Stimulated activated CD8-positive, alpha-beta memory T cell treated with anti-CD3 and anti-CD28 coated beads, Interleukin-15, amount 100 ng/mL, for 1 hour (primary cell): ENCODE measurements around the gene CDKN2B-AS1.

Experiments
- DNase-seq: peaks from one replicate; pipeline ENCODE4 v3.0.0-alpha.2; 2020; ENCODE audit warnings: low read depth

Gene CDKN2B-AS1

DNA sequence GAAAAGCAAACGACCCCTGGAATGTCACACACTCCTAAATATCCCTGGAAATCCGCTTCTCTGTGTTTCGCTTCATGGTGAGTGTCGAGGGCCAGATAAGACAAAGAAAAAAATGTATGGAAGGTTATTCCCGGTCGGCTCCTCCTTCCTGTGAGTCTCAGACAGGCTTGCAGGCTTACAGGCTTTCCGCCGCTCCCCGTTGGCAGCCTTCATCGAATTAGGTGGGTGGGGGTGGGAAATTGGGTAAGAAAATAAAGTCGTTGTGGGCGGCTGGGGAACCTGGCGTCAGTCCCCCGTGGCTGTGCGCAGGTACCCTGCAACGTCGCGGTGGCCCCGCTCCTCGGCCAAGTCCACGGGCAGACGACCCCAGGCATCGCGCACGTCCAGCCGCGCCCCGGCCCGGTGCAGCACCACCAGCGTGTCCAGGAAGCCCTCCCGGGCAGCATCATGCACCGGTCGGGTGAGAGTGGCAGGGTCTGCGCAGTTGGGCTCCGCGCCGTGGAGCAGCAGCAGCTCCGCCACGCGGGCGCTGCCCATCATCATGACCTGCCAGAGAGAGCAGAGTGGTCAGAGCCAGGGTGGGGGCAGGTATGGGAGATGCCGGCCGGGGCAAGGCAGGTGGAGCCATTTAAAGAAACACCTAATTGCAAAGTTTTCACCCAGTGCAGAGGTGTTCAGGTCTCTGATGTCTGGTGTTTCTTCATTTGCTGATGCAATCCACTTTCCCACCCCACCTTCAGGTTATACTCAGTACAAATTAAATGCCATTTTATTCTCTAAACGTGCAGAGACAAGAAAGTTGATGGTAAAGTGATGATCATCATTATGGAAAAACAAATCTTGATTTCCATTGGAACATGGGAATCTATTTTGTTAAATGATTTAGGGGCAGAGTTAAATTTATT, 11.4 kb downstream of the CDKN2B-AS1 start:
- no peak for DNase-seq

DNA sequence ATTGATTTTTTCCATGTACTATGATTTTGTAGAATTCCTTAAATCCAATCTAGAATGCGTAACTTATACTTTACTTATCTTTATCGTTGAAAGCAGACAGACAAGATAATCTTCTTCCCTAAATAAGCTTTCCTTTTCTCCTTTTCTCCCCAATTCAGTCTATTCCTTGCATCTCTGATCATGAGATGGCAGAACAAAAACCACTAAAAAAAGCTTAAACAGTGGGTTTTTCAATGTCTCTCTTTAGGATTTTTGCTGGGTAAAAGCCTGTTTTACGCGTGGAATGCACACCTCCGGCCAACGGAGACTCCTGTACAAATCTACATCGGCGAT, 13.8 kb downstream of the CDKN2B-AS1 start:
- DNase-seq, result no peak

DNA sequence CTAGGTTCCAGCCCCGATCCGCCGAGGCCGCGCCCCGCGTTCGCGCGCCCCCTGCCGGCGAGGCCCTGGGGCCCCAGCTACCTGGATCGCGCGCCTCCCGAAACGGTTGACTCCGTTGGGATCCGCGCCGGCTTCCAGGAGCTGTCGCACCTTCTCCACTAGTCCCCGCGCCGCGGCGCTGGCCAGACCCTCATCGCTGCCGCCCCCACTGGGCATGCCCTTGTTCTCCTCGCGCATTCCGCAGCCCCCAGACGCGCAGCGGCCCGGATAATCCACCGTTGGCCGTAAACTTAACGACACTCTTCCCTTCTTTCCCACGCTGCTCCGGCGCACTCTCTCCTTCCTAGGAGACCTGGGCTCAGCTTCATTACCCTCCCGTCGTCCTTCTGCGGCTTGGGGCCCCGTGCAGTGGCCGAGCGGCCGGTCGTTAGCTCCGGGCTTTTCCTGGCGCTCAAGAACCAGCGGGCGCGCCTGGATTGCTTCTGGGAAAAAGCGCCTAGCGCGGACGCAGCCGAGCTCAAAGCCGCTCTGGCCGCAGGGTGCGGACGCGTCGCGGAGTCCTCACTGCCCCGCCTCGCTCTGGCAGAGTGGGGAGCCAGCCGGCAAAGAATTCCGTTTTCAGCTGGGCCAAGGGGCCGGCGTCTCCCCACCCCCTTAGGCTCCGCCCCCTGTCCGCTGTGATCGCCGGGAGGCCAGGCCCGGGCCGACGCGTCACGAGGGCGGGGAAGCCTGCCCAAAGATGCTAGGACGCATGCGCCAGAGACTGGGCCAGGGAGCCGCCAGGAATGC, 14.3 kb downstream of the CDKN2B-AS1 start, which contains the start of gene CDKN2B:
Gene CDKN2B (minus strand): TSS at position 589 of the 789 bp plus-strand sequence. CDS start 352 bp downstream, at position 237.
- no peak for DNase-seq

DNA sequence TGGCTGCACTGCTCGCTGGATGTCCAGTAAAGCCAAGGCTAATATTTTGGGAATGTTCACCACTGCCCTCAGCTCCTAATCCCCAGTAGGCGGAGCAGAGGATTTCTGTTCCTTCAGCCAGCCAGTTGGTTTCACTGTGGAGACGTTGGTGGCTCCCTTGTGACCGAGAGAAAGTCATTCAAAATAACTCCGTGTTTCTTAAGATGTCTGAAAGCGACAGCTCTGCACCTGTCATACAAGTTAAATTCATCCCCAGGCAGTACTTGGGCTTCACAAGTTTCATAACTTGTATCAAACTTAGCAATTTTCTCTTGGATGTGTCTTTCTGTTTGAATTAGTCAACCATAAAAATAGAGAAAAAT, 14.9 kb downstream of the CDKN2B-AS1 start:
- no peak for DNase-seq

DNA sequence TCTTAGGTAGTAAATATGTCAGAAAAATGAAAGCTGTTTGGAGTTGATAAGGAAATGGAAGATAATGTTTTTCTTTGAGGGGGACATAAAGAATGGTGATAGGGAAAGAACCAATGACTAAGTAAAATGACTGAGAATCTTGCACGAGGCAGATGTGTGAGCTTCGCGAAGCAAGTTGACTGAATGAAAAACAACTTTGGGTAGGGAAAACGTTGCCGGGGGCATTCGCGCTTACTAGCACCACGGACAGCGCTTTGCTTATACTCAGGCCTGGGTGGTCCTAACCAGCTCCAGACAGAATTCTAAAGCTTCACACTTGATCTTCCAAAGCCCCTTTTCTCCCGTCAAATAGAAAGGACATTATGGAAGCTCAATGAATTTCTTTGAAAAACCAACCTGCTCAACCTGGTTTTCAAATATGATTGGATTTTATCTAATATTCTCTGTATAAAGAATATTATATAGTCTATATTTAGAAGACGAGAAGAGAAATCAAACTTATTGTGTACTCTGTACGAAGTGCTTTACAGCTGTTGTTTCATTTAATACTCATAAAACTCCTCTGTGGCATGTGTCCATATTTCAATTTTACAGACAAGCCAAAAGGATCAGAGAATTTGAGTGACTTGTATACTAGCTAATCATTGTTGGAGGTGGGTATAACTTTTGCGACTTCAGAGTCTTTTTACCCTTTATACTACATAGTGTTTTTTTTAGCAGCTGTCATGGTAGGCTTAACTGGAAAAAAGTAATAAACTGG, 16.5 kb downstream of the CDKN2B-AS1 start:
- DNase-seq, result no peak

DNA sequence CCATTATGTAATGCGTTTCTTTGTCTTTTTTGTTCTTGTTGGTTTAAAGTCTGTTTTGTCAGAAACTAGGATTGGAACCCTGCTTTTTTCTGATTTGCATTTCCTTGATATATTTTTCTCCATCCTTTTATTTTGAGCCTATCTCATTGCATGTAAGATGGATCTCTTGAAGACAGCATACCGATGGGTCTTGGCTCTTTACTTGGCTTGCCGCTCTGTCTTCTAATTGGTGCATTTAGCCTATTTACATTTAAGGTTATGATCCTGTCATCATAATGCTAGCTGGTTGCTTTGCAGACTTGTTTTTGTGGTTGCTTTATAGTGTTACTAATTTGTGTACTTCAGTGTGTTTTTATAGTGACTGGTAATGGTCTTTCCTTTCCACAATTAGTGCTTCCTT, 27.8 kb downstream of the CDKN2B-AS1 start:
- DNase-seq, result no peak

DNA sequence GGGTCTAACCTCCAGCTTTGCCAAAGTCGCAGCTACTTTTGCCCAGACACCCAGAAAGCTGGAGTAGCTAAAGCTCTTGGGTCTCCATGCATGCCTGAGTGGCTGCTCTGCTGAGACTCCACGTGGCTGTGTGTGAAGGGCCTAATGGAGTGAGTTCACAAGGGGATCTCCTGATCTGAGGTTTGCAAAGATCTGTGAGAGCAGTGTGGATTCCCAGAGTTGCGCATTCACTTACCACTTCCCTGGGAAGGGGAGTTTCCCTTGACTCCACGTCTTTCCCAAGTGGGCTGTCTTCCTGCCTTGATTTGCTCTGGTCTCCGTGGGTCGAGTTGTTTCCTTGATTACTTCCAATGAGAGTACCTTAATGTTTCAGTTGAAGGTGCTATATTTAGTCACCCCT, 32.1 kb downstream of the CDKN2B-AS1 start:
- no peak for DNase-seq

DNA sequence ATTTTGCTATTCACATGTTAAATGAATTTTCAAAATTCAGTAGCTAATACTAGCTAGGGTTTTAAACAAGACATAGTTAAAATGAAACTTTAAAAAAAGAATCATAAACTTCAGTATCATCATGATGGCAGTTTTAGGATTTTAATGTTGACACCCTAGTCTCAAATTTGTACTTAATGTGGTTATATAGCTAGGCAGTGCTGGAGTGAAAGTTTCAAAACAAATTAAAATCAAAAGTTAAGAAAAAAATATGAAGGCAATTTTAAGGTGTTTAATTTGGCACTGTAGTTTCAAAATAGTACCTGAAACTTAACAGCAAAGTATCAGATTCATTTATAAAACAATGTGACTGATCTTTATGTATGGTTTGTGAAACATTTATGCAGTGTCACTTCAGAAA, 33.8 kb downstream of the CDKN2B-AS1 start:
- DNase-seq, result no peak

DNA sequence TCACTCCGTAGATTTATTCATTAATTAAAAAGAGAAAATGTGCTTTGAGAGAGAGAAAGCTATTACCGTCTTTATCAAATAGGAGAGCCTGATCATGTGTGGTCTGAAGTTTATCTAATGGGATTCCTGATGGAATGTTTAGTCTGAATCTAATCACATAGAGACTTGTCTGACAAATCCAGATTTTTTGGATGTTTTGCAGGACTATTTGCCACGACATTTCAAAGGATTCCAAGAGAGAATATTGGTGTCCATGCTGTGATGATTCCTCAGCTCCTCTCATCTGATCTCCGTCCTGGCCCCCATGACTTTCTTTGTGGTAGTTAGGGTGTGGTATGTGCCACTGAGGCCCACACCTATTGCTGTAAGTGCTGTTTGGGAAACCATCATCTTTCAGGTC, 34.6 kb downstream of the CDKN2B-AS1 start:
- no peak for DNase-seq

DNA sequence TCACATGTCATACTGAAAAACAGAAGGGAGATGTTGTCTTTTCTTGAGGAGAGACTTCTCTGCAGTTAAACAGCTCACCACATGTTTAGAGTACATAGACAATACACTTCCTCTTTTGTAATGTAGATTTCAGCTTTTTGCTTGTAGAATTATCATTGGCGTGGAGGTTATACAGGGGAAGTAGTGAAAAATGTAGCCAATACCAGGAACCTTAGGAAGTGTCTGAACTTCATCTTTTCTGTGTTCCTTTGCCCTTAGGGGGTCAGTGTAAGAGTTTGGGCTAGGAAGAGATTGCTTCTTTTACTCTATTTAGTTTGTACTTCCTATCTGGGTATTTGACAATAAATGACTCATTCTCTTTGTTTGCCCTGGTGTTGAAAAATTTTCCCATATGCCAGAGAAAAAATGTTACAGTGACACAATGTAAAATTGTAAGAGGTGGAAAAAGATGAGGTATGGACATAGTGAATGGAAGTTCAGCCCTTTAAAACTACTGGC, 35.6 kb downstream of the CDKN2B-AS1 start:
- no peak for DNase-seq

DNA sequence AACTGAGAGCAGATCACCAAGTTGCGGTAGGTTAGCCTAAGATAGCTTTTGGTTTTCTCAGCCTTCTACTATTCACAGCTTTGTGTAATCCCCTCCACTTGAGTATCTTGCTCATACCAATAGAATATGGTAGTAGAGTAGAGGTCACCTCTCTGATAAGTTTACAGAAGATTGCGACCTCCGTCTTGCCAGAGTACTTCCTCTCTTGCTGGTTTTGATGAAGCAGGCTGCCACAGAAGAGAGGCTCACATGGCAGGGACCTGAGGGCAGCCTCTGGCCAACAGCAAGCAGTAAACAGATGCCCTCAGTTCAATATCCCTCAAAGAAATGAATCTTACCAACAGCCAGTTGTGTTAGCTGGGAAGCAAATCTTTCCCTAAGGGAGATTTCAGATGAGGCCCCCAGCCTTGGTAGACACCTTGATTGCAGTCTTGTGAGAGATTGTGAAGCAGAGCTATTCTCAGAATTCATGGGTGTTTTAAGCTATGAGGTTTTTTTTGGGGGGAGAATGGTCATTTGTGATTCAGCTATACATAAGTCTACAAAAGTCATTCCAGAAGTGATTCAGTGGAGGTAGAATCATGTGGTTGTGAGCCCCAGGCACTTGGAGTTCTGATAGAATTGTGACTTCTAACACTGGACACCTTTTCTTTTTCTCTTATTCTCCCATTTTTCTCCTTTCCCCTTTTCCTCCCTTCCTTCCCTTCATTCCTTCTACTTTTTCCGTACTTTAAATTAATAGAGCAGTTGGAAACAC, 37.2 kb downstream of the CDKN2B-AS1 start:
- no peak for DNase-seq

DNA sequence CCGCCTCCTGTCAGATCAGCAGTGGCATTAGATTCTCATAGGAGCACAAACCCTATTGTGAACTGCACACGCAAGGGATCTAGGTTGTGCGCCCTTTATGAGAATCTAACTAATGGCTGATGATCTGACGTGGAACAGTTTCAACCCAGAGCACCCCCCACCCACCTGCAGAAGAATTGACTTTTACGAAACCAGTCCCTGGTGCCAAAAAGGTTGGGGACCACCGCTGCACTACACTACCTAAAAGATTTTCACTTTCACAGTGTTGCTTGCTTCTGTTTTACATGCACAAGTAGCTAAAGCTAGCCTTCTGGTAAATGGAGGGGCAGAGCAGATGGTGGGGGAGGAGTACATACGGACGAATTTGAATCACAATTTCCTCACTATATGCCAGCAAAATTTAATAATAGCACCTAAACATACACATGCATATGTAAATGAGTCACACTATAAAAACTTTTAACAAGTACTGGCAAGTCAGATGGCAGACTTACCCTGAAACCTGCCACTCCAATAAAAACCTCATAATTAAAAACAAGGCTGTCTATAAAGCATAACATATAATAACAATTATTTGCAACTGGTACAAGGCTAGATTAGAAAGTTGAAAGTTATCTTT, 38.5 kb downstream of the CDKN2B-AS1 start:
- DNase-seq, result no peak

DNA sequence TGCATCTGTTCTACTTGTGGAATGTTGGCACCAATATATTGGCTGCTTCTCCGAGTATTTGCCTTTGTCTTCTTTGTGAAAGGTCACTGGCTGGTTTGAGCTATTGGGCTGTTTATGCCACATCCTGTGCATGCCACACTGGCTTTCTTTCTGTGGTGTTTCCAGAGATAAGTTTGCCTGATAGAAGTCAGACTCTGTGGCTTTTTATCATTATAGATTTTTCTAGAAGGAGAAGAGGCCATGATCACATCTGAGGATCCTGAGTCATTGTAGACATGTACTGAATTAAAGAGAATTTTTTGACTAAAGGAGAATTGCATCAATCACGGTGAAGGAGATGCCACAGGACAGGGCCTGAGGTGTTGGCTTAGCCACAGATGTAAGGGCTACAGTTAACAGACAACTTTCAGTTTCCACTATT, 41.0 kb downstream of the CDKN2B-AS1 start:
- DNase-seq, result no peak

DNA sequence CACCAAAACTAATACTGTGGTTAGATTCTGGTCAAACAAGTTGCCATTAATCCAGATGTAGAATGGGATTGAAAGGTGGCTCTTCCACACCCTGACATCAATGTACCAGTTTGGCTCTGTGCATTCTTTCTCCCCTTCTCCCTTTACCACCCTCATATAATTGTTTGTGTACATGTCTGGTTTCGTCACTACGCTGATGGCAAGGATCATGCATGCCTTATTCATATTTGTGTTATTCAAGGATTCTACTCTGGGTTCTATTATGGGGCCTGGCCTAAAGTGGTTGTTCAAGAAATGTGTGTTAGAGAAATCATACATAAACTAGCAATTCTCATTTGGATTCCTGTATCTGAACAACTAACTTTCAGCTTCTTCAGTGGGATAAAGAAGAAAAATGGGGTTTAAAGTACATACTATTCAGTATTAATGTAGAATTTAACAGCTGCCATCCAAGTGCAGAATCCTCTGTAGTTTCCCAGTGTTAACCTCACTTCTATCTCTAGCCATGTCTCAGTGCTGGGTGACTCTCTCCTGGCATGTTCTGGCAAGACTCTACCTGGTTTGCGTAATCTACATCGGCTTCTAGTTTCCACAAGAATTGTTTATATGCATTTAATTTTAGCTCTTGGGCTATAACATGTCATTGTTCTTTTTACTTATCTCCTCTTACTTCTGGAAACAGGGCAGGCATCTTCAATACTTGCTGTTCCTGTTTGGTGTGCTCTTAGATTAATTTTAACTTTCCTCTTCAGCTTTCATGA, 42.5 kb downstream of the CDKN2B-AS1 start:
- DNase-seq, result no peak

DNA sequence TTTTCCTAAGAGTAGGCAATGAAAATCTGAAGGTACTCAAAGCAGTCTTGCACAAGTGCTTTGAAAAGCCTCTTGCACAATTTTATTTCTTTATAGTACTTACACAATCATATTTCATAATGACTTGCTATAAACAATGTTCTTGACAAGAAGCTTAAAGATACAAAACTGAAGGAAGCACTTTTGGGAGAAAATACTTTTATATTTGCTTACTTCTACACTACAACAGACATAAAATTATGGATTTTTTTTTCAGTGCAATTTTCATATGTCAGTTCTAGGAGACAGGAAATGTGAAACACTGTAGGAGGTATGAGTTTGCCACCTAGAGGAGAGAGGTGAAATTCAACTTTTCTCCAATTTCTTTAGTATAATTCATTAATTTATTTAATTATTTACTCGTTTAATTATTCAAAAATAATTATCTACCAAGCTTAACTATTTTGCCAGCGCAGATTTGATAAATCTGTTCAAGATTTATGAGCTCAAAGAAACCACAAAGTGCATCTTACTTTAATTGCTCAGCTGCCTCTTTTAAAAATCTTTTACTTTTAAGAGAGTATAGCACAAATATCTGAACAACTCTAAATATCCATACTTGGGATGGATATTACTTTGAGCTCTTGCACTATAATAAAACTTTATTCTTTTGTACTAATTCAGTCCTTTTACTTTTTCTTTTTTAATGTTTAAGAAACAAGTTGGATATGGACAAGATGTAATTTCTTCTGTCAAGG, 43.5 kb downstream of the CDKN2B-AS1 start:
- DNase-seq, result no peak

DNA sequence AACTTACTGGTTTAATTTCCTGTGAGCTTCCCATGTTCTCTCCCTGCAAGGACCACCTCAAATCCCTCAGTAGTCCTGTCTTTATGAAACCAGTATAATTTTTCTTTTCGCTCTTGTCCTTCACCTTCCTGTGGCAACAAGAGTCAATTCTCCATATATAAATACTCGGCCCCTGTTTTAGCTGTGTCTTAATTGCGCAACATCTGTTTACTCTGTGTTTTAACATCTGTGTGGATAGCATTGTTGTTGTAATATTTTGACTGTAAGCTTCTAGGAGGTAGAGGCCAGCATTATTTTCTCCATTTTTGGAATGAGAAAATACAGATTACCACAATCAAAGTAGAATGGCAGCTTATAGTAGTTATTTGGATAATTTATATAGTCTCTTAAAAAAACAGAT, 44.7 kb downstream of the CDKN2B-AS1 start:
- no peak for DNase-seq

DNA sequence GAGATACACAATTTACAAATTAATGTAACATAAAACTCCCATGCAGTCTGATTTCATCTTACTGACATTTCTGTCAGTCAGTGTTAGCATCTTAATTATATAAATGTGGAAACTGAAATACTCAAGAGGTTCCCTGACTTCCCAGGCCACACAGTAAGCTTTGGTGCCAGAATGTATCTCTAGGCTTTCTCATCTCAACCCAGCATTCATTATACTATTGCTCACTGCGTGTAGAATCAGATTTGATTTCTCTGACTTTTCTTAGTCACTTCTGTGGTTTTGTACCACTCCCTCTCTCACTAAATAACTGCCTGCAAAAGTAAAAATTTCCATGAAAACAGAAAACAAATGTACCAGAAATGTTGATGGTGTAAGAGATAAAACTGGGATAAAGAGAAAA, 46.2 kb downstream of the CDKN2B-AS1 start:
- DNase-seq, result no peak

DNA sequence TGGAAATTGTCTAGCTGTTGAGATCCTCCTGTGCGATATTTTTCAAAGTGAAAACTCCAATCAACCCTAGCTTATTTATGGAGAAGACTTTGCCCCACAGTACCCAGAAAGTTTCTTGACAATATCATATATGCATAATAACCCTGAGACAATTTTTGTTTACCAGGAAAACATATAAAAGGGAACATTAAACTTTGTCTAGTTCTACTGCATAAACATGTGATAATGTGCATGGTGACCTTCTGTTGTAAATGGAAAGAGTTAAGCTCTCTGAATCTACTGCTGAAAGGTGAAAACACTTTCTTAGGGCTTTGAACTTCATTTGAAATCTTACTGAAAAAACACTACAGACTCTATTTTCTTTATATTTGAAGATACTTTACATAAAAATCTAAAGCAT, 46.8 kb downstream of the CDKN2B-AS1 start:
- DNase-seq, result no peak

DNA sequence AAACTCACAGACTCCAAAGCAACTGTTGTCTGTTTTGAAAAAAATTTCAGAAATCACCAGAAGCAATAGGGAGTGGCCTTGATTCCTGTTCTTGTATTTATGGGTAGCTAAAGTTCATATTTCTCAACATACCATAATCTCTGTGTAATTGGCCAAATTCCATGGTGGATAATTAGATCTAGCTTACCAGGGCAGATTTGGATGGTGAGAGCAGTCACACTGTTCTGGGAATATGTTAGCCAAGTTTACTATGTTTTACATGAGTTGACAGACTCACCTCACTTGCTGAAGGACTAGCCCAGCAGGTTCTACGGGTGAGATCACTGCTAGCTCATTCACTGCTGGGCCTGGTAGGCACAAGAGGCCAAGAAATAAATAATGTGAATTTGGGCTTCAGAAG, 47.2 kb downstream of the CDKN2B-AS1 start:
- no peak for DNase-seq

DNA sequence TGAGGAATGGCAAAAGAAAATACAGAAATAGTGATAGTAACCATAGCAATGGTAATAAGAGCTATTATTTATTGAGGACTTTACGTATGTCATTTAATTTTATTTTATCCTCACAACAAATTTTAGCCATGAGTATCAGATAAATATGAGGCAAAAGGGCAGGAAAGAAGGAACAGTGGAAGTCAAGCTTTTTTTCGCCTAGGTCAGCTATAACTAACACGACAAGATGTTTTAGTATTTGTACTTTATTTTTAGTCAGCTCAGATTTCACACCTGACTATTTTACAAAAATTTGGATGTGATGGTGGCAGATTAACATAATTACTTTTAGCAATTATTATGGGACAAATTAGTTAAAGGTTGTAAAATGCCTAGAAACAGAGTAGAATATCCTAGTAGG, 49.3 kb downstream of the CDKN2B-AS1 start:
- no peak for DNase-seq
